ENCODE measurements around the gene SCAI. TPM values are rescaled to one million over a fixed set of nuclear protein-coding genes. Genes with fewer than 3 reads are reported as not detected.
"Not testable (repeated sequence)": the region's sequence is repeated elsewhere in the genome, so short reads cannot be mapped to it uniquely, and the experiment has no call there.

SCAI gene
- total RNA-seq, 2 donors from 2014 or later: 6.7 to 7.6 TPM

DNA sequence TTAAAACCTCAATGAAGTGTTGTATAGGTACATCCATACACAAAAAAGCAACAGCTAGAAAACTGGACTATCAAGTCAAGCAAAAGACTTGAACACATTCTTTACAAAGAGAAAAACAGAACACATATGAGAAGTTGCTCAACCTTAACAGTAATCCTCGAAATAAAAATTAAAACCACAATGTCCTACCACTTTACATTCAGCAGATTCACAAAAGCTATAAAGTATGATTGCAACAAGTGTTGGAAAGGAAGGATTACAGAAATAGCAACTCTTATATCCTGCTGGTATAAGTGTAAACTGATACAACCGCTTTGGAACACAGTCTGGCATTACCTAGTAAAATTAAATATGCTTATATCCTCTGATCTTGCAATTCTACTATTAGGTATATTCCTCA, 173.9 kb downstream of the SCAI start:
- DNase-seq (no peak), ATAC-seq (no peak)
- Histone ChIP-seq H3K9me3 (no peaks in the 10 kb centered on the region), H3K27ac (no peak overlapping the region), H3K4me3 (no peak overlapping the region), H3K4me1 (peaks cover 5% of the 10 kb centered on the region), H3K36me3 (replicated peaks in 1 of 2; ENCODE audit: insufficient read depth in 1 of 2, low read depth in 2 of 2) (no peaks in the 10 kb centered on the region), H3K27me3 (no peaks in the 10 kb centered on the region)
- no peak for TF ChIP-seq POLR2A (IDR thresholded peaks at IDR 0.05)
- TF ChIP-seq, protein P1, sequence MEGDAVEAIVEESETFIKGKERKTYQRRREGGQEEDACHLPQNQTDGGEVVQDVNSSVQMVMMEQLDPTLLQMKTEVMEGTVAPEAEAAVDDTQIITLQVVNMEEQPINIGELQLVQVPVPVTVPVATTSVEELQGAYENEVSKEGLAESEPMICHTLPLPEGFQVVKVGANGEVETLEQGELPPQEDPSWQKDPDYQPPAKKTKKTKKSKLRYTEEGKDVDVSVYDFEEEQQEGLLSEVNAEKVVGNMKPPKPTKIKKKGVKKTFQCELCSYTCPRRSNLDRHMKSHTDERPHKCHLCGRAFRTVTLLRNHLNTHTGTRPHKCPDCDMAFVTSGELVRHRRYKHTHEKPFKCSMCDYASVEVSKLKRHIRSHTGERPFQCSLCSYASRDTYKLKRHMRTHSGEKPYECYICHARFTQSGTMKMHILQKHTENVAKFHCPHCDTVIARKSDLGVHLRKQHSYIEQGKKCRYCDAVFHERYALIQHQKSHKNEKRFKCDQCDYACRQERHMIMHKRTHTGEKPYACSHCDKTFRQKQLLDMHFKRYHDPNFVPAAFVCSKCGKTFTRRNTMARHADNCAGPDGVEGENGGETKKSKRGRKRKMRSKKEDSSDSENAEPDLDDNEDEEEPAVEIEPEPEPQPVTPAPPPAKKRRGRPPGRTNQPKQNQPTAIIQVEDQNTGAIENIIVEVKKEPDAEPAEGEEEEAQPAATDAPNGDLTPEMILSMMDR (IDR thresholded peaks at IDR 0.05): no peak
- intact Hi-C loops (cut with DNase I): no loop called here
- WGBS, 2 donors: 75 to 89% methylated on average over 2 of the region's 2 CpGs

DNA sequence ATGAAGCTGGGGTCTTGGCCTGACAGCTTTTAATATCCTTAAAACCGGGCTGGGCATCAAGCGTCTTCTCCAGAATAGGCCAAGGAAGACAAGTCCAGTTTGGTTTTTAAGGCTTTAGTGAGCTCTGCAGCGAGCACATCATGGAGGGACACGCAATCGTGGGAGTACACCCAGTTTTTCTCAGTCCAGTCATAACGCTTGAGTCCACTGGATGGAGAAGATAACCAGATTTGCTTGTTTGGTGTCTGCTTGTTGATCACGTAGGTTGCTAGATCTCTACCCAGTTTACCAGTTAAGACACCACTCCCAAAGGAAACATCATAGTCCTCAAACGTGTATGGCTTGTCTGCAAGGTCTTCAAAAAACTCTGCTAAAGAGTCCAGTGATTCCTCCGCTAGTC, 175.1 kb downstream of the SCAI start:
- TF ChIP-seq, protein P1 (IDR thresholded peaks at IDR 0.05): no peak
- TF ChIP-seq POLR2A (IDR thresholded peaks at IDR 0.05): no peak
- peaks cover 7% of the 10 kb centered on the region for H3K4me1 ChIP-seq
- no peaks in the 10 kb centered on the region for H3K36me3 ChIP-seq (replicated peaks in 1 of 2; ENCODE audit: insufficient read depth in 1 of 2, low read depth in 2 of 2)
- H3K27me3 ChIP-seq: no peaks in the 10 kb centered on the region
- intact Hi-C loops (cut with DNase I): no loop called here
- WGBS, 2 donors: 85 to 88% methylated on average over 9 of the region's 9 CpGs
- no peak for DNase-seq
- no peak overlapping the region for H3K4me3 ChIP-seq
- H3K27ac ChIP-seq: no peak overlapping the region
- H3K9me3 ChIP-seq: no peaks in the 10 kb centered on the region
- ATAC-seq: no peak

DNA sequence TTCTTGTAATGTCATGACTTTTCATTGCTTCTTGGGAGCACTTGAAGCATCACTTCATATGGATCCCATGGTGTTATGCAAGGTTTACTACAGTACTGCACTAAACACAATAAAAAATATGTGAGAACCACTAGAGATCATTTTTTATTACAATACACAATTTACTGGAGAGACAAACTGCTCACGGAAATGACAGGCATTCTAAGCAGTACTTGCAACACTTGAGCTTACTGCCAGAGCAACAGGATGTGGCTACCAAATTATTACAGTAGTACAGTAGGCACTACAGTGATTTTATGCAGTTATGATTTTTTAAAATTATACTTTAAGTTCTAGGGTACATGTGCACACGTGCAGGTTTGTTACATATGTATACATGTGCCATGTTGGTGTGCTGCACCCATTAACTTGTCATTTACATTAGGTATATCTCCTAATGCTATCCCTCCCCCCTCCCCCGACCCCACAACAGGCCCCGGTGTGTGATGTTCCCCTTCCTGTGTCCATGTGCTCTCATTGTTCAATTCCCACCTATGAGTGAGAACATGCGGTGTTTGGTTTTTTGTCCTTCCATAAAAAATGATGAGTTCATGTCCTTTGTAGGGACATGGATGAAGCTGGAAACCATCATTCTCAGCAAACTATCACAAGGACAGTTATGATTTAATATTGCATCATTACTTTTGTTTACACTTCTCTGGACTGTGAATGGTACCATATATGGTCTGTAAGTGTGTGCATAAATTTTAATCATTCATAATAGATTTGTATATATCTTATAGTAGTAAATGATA, 177.4 kb downstream of the SCAI start:
- H3K9me3 ChIP-seq; H3K27me3 ChIP-seq; H3K36me3 ChIP-seq (replicated peaks in 1 of 2; ENCODE audit: insufficient read depth in 1 of 2, low read depth in 2 of 2); intact Hi-C loops (cut with DNase I); ATAC-seq; H3K27ac ChIP-seq; DNase-seq; H3K4me3 ChIP-seq; H3K4me1 ChIP-seq: not testable (repeated sequence)
- WGBS, 2 donors: 64 to 94% methylated on average over 3 of the region's 5 CpGs

DNA sequence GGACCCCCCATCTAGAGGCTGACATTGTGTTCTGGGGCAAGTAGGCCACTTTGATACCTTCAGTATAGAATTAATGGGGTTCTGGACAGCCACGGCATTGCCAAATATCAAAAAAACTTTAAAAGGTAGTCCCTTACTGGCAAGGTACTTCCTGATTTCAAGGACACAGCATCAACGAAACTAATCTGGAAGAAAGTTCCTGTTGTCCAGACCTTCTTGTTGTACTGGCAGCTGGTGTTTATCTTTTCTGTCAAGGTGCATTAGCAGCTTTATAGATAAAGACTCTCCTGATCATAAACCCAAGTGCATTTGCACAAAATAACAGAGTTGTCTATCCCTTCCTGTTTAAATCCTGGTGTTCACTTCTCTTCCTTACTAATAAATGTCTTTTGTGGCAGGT, 178.7 kb downstream of the SCAI start:
- ATAC-seq (no peak), DNase-seq (no peak)
- Histone ChIP-seq H3K4me3 (no peak overlapping the region), H3K27me3 (no peaks in the 10 kb centered on the region), H3K27ac (no peak overlapping the region), H3K9me3 (no peaks in the 10 kb centered on the region), H3K36me3 (replicated peaks in 1 of 2; ENCODE audit: insufficient read depth in 1 of 2, low read depth in 2 of 2) (no peaks in the 10 kb centered on the region), H3K4me1 (peaks cover 7% of the 10 kb centered on the region)
- intact Hi-C loops (cut with DNase I): no loop called here
- 13 to 23% methylated on average over 2 of the region's 2 CpGs for WGBS, 2 donors
- TF ChIP-seq, protein P1 (IDR thresholded peaks at IDR 0.05): no peak

DNA sequence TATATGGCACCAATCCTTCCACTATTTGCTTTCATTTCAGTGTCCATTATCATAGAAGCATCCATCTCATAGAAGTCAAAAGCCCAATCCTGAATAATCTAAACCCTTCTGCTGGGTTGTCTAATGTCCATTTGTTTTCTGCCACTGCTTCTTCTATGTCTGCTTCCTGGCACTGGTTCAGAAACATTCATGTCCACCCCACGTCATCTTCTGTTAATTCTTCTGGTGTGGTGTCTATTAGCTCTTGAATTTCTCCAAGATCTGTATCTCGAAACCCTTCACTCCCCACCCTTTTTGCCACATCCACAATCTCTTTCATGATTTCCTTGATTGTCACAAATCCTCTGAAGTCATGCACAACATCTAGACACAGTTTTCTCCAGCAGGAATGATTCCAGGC, 179.3 kb downstream of the SCAI start:
- ATAC-seq (no peak), DNase-seq (no peak)
- 86 to 93% methylated on average over 2 of the region's 2 CpGs for WGBS, 2 donors
- no peak for TF ChIP-seq POLR2A (IDR thresholded peaks at IDR 0.05)
- TF ChIP-seq, protein P1 (IDR thresholded peaks at IDR 0.05): no peak
- intact Hi-C loops (cut with DNase I): no loop called here
- Histone ChIP-seq H3K4me1 (peaks cover 7% of the 10 kb centered on the region), H3K36me3 (replicated peaks in 1 of 2; ENCODE audit: insufficient read depth in 1 of 2, low read depth in 2 of 2) (no peaks in the 10 kb centered on the region), H3K27me3 (no peaks in the 10 kb centered on the region), H3K9me3 (no peaks in the 10 kb centered on the region), H3K27ac (no peak overlapping the region), H3K4me3 (no peak overlapping the region)
